ENCODE measurements around the gene ENPP3. TPM values are rescaled to one million over a fixed set of nuclear protein-coding genes. Genes with fewer than 3 reads are reported as not detected.

The ENPP3 gene
- total RNA-seq, 2 donors from 2014 or later: not detected

- H3K4me1 Mint-ChIP-seq: no peaks in the 10 kb centered on the region
- H3K36me3 Mint-ChIP-seq (ENCODE audit: low read depth): no peaks in the 10 kb centered on the region
- H3K27me3 Mint-ChIP-seq (ENCODE audit: insufficient read depth): no peaks in the 10 kb centered on the region
- no peak overlapping the region for H3K4me3 Mint-ChIP-seq
- no peak overlapping the region for H3K27ac Mint-ChIP-seq
- TF ChIP-seq CTCF (conservative IDR thresholded peaks at IDR 0.05): no peak
- no peak overlapping the region for H3K4me3 ChIP-seq (ENCODE audit: low read length)
- no peak overlapping the region for H3K27ac ChIP-seq (ENCODE audit: low read depth, low read length)
- no peak overlapping the region for H3K9ac ChIP-seq (ENCODE audit: extremely low read depth, low read length, poor library complexity, severe bottlenecking)
- no peaks in the 10 kb centered on the region for H3K9me3 Mint-ChIP-seq
- H3K27me3 ChIP-seq (ENCODE audit: control insufficient read depth, insufficient read depth, low read length, poor library complexity, severe bottlenecking): no peaks in the 10 kb centered on the region
- 85% methylated on average over 1 of the region's 1 CpG; no CpG with 5 or more reads in 1 of the 2 experiments for WGBS, 2 experiments (ENCODE audit: insufficient coverage in 1 of 2, insufficient read length in 1 of 2)
- H3K4me1 ChIP-seq (ENCODE audit: control insufficient read depth, insufficient read depth, low read length): no peaks in the 10 kb centered on the region
- H3K36me3 ChIP-seq (ENCODE audit: control insufficient read depth, insufficient read depth, low read length): no peaks in the 10 kb centered on the region
- H3K9me3 ChIP-seq (ENCODE audit: control insufficient read depth, low read length): no peaks in the 10 kb centered on the region
- no peak for DNase-seq
Observed at GRCh38 chr6:131789219-131789618, 152.1 kb downstream of the ENPP3 start.

- H3K27me3 Mint-ChIP-seq (ENCODE audit: insufficient read depth): no peaks in the 10 kb centered on the region
- no peak overlapping the region for H3K27ac Mint-ChIP-seq
- no peaks in the 10 kb centered on the region for H3K36me3 ChIP-seq (ENCODE audit: control insufficient read depth, insufficient read depth, low read length)
- no peak for TF ChIP-seq CTCF (conservative IDR thresholded peaks at IDR 0.05)
- no peaks in the 10 kb centered on the region for H3K4me1 ChIP-seq (ENCODE audit: control insufficient read depth, insufficient read depth, low read length)
- no peak overlapping the region for H3K27ac ChIP-seq (ENCODE audit: low read depth, low read length)
- no peaks in the 10 kb centered on the region for H3K9me3 ChIP-seq (ENCODE audit: control insufficient read depth, low read length)
- H3K4me3 ChIP-seq (ENCODE audit: low read length): no peak overlapping the region
- H3K4me3 Mint-ChIP-seq: no peak overlapping the region
- H3K27me3 ChIP-seq (ENCODE audit: control insufficient read depth, insufficient read depth, low read length, poor library complexity, severe bottlenecking): no peaks in the 10 kb centered on the region
- WGBS, 2 experiments (ENCODE audit: insufficient coverage in 1 of 2, insufficient read length in 1 of 2): 94 to 95% methylated on average over 4 to 5 of the region's 5 CpGs
- no peaks in the 10 kb centered on the region for H3K36me3 Mint-ChIP-seq (ENCODE audit: low read depth)
- no peaks in the 10 kb centered on the region for H3K4me1 Mint-ChIP-seq
- no peak for DNase-seq
- no peaks in the 10 kb centered on the region for H3K9me3 Mint-ChIP-seq
- H3K9ac ChIP-seq (ENCODE audit: extremely low read depth, low read length, poor library complexity, severe bottlenecking): no peak overlapping the region
Observed at GRCh38 chr6:131791476-131791875, 154.4 kb downstream of the ENPP3 start.

GRCh38 chr6:131792091-131792496 lies 155.0 kb downstream of the ENPP3 start:
- Histone ChIP-seq H3K27ac (ENCODE audit: low read depth, low read length) (no peak overlapping the region), H3K36me3 (ENCODE audit: control insufficient read depth, insufficient read depth, low read length) (no peaks in the 10 kb centered on the region), H3K9me3 (ENCODE audit: control insufficient read depth, low read length) (no peaks in the 10 kb centered on the region), H3K9ac (ENCODE audit: extremely low read depth, low read length, poor library complexity, severe bottlenecking) (no peak overlapping the region), H3K4me3 (ENCODE audit: low read length) (no peak overlapping the region), H3K27me3 (ENCODE audit: control insufficient read depth, insufficient read depth, low read length, poor library complexity, severe bottlenecking) (no peaks in the 10 kb centered on the region), H3K4me1 (ENCODE audit: control insufficient read depth, insufficient read depth, low read length) (no peaks in the 10 kb centered on the region)
- DNase-seq: peak; percentile 67
- Mint-ChIP-seq H3K27me3 (ENCODE audit: insufficient read depth) (no peaks in the 10 kb centered on the region), H3K27ac (no peak overlapping the region), H3K9me3 (no peaks in the 10 kb centered on the region), H3K4me3 (no peak overlapping the region), H3K4me1 (no peaks in the 10 kb centered on the region), H3K36me3 (ENCODE audit: low read depth) (no peaks in the 10 kb centered on the region)
- WGBS, 2 experiments (ENCODE audit: insufficient coverage in 1 of 2, insufficient read length in 1 of 2): 89 to 98% methylated on average over 5 to 6 of the region's 6 CpGs
- TF ChIP-seq CTCF (conservative IDR thresholded peaks at IDR 0.05): peak; percentile 62
